GM12873 (cell line): ENCODE results near the gene MRPL34.

Experiments used
- TF ChIP-seq, protein P1 (sequence below): IDR thresholded peaks from 2 replicates; pipeline ENCODE4 v1.5.1; 2012; ENCODE audit warnings: low read depth, mild to moderate bottlenecking, moderate library complexity, low read length, control low read depth; ENCODE audit not compliant: insufficient read depth; ENCODE audit errors: missing control alignments

Gene MRPL34

GRCh38 chr19:17289489-17289888, 16.2 kb upstream of the MRPL34 start:
- TF ChIP-seq, protein P1, sequence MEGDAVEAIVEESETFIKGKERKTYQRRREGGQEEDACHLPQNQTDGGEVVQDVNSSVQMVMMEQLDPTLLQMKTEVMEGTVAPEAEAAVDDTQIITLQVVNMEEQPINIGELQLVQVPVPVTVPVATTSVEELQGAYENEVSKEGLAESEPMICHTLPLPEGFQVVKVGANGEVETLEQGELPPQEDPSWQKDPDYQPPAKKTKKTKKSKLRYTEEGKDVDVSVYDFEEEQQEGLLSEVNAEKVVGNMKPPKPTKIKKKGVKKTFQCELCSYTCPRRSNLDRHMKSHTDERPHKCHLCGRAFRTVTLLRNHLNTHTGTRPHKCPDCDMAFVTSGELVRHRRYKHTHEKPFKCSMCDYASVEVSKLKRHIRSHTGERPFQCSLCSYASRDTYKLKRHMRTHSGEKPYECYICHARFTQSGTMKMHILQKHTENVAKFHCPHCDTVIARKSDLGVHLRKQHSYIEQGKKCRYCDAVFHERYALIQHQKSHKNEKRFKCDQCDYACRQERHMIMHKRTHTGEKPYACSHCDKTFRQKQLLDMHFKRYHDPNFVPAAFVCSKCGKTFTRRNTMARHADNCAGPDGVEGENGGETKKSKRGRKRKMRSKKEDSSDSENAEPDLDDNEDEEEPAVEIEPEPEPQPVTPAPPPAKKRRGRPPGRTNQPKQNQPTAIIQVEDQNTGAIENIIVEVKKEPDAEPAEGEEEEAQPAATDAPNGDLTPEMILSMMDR, result no peak

- TF ChIP-seq, protein P1, result peak; percentile 85
Measured at GRCh38 chr19:17292301-17293074, 13.2 kb upstream of the MRPL34 start.

DNA sequence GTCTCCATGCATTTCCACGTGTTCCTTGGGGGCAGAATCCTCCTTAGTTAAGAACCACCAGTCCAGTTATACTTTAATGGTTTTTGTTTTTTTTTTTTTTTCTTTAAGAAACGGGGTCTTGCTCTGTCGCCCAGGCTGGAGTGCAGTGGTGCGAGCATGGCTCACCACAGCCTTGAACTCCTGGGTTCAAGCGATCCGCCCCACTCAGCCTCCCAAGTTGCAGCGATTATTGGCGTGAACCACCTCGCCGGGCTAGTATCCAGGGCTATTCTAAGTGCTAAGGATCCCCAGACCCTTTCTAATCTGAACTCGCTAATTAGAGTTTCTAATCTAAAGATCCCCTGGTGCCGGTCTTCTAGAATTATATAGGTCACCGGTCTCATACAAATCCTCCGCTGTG, 12.1 kb upstream of the MRPL34 start:
- TF ChIP-seq, protein P1, result no peak

DNA sequence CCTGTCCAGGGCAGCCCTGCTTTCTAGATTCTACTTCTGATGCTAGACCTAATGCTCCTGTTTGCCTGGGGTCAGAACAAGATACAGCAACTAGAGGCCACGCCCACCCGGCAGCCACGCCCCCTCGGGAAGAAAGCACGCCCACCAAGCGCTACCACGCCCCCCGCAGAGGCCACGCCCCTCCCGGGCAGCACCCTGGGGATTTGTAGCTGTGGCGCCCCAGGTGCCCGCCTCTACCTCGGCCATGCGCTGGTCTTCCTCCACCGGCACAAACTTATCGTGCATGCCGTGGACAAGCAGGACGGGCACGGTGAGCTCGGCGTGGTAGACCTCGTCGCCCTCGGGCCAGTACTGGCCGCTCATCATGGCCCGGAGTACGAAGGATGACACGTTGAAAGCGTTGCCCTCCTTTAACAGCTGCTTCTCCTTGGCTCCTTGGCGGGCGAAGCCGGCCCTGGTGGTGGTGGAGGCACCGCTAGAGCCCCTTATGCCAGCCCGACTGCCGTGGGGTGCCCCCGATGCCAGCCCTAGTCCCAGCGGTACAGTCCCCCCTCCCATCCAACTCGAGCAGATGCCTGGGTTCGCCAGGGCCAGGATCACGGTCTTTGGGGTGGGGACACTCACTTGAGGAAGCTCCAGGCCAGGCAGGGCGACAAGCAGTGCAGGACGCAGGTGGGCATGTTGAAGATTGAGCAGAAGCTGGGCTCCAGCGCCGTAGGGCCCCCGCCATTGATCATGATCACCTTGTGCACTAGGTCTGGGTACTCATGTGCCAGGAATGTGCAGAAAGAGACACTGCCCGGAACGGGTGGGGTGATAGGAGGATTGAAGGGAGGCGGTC, 11.4 kb upstream of the MRPL34 start:
- TF ChIP-seq, protein P1, result no peak

DNA sequence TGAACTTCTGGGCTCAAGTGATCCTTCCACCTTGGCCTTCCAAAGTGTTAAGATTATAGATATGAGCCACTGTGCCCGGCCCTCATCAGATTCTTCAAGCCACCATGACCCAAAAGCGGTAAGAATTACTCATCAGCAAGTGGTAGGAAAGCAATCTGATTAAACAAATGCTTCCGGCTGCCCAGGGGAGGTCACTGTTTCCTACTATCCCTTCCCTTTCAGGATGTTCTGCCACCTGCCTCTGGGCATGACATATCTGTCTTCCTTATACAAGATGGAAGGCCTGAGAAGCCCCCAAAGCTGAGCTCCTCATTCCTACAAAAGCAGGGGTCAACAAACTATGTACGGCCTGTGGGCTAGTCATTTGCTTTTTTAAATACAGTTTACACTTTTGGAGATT, 9.4 kb upstream of the MRPL34 start:
- TF ChIP-seq, protein P1, result no peak

DNA sequence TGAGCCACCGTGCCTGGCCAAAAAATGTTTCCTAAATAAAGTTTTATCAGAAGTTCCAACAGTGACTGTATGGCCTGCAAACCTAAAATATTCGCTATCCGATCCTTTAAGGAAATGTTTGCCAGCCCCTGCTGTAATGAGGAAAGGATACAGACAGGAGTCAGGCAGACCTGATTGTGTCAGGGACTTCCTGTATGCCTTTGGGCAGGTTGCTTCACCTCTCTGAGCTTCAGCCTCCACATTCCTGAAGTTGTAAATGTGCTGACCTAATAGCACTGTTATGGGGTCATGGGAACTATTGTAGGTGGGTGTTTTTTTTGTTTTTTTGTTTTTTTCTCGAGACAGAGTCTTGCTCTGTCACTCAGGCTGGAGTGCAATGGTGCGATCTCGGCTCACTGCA, 8.7 kb upstream of the MRPL34 start:
- TF ChIP-seq, protein P1, result no peak

DNA sequence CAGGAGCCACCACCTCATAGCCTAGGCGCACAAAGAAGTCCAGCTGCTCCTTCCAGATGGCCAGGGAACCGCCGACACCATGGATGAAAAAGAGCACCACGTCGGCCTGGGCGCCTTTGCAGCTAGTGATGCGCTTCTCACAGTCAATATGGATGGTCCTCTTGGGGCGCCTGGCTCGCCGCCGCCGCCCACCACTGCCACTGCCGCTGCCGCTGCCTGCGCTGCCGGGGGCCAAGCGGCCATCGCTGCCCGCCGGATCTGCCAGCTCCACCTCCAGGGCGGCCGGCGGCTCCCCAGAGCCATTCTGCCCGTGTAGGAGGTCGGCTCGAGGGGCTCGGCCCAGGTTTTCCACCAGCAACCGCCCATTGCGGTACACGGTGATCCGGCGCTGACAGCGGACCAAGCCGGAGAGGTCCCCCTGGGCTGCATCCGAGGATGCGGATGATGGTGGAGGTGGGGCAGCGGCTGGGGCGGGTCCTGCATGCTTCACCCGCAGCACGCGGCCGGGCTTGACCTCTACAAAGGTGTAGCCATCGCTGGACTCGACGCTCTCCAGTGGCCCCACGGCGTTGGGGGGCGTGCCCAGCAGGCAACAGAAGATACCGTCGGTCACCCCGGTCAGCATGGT, 4.6 kb upstream of the MRPL34 start:
- TF ChIP-seq, protein P1, result no peak
